OCI-LY7 (cell line): ENCODE measurements around the gene GRIA1. TPM values are rescaled to one million over a fixed set of nuclear protein-coding genes. Genes with fewer than 3 reads are reported as not detected.

Experiments used
- BruUV-seq: library from RNA; stranded (reverse); fragments of 400-500 nt; replicated peaks from 2 replicates; lab custom pipeline; 2021; lab: Mats Ljungman, UMichigan
- CTCF ChIA-PET: fragments of 300-600 bp; sonication (Branson Sonifier 250); formaldehyde crosslinking; loops from one replicate; lab custom pipeline; 2022; ENCODE audit warnings: antibody characterized with exemption; ENCODE audit not compliant: unreplicated experiment; lab: Charles Lee
- POLR2A ChIA-PET: fragments of 300-600 bp; sonication (Branson Sonifier 250); formaldehyde crosslinking; loops from one replicate; lab custom pipeline; 2022; ENCODE audit warnings: antibody characterized with exemption; lab: Charles Lee
- DNase-seq: peaks from one replicate; pipeline ENCODE4 v3.0.0-alpha.2; 2015; ENCODE audit warnings: low spot score
- H2AFZ ChIP-seq: fragments of 200-600 bp; sonication (generic), shearing (Covaris generic); 2 replicates; pipeline ENCODE4 v1.6.1; 2014; ENCODE audit warnings: mild to moderate bottlenecking, antibody characterized with exemption, low read length, moderate library complexity
- H3K27ac ChIP-seq: fragments of 200-600 bp; sonication (generic); 2 replicates; pipeline ENCODE4 v1.5.1; 2014; ENCODE audit warnings: mixed run types, low read depth, mild to moderate bottlenecking, moderate library complexity, low read length, inconsistent platforms; ENCODE audit not compliant: poor library complexity, severe bottlenecking
- H3K36me3 ChIP-seq: fragments of 200-600 bp; sonication (generic); 2 replicates; pipeline ENCODE4 v1.6.1; 2014; ENCODE audit warnings: mild to moderate bottlenecking, antibody characterized with exemption, low read length, moderate library complexity, mixed read lengths; ENCODE audit not compliant: insufficient read depth
- H3K4me1 ChIP-seq: fragments of 200-600 bp; sonication (generic); 2 replicates; pipeline ENCODE4 v1.5.1; 2014; ENCODE audit warnings: mild to moderate bottlenecking, low read length; ENCODE audit not compliant: insufficient read depth, poor library complexity, severe bottlenecking
- H3K4me2 ChIP-seq: fragments of 200-600 bp; sonication (generic); 2 replicates; pipeline ENCODE4 v1.6.1; 2014; ENCODE audit warnings: mild to moderate bottlenecking, low read length
- H3K4me3 ChIP-seq: fragments of 200-600 bp; sonication (generic); 2 replicates; pipeline ENCODE4 v1.5.1; 2014; ENCODE audit warnings: mild to moderate bottlenecking, low read depth, low read length; ENCODE audit not compliant: poor library complexity, severe bottlenecking
- H3K79me2 ChIP-seq: fragments of 200-600 bp; sonication (generic); 2 replicates; pipeline ENCODE4 v1.6.1; 2016; ENCODE audit warnings: low read depth, mild to moderate bottlenecking, low read length, moderate library complexity, mixed read lengths; ENCODE audit not compliant: insufficient read depth
- H3K9me2 ChIP-seq: fragments of 200-600 bp; sonication (generic); 2 replicates; pipeline ENCODE4 v1.6.1; 2016; ENCODE audit warnings: mild to moderate bottlenecking, low read length, mixed read lengths; ENCODE audit not compliant: insufficient read depth
- H3K9me3 ChIP-seq: fragments of 200-600 bp; sonication (generic); 2 replicates; pipeline ENCODE4 v1.6.1; 2014; ENCODE audit warnings: mild to moderate bottlenecking, mixed run types, low read length, mixed read lengths
- H4K20me1 ChIP-seq: fragments of 200-600 bp; sonication (generic); 2 replicates; pipeline ENCODE4 v1.6.1; 2014; ENCODE audit warnings: mild to moderate bottlenecking, antibody characterized with exemption, low read length, moderate library complexity, mixed read lengths; ENCODE audit not compliant: insufficient read depth
- EZH2phosphoT487 ChIP-seq: fragments of 200-600 bp; sonication (generic); IDR thresholded peaks from 2 replicates; pipeline ENCODE4 v1.6.1; 2018; ENCODE audit warnings: low read depth, borderline replicate concordance, mild to moderate bottlenecking, mixed run types, antibody characterized with exemption, low read length, moderate library complexity, mixed read lengths
- intact Hi-C: fragments of 100-400 bp; cut with micrococcal nuclease; formaldehyde crosslinking; loops from one replicate; pipeline ENCODE4 v1.10.0; 2022; ENCODE audit not compliant: unreplicated experiment
- total RNA-seq, 2 experiments: library from RNA; depleted of rRNA in 1 of 2; stranded (reverse); fragments of >200 nt in 1 of 2; shearing (Covaris generic) in 1 of 2; gene quantifications; 2 replicates each; pipeline ENCODE4 v1.2.3, GENCODE V29; 2014 to 2022
- TF ChIP-seq, protein P1 (sequence below): fragments of 200-600 bp; sonication (generic); conservative IDR thresholded peaks from 2 replicates; pipeline ENCODE4 v1.5.1; 2014; ENCODE audit warnings: mild to moderate bottlenecking, antibody characterized with exemption, low read length, moderate library complexity, mixed read lengths

The GRIA1 gene
- total RNA-seq, 2 experiments from 2014 or later: not detected

- CTCF ChIA-PET: no interaction called here
- H3K36me3 ChIP-seq: no peaks in the 10 kb centered on the region
- BruUV-seq: no TSS peak
- no peak overlapping the region for H2AFZ ChIP-seq
- H3K4me1 ChIP-seq: no peaks in the 10 kb centered on the region
- H3K4me3 ChIP-seq: no peak overlapping the region
- no peak overlapping the region for H3K27ac ChIP-seq
- POLR2A ChIA-PET: no interaction called here
- TF ChIP-seq, protein P1, sequence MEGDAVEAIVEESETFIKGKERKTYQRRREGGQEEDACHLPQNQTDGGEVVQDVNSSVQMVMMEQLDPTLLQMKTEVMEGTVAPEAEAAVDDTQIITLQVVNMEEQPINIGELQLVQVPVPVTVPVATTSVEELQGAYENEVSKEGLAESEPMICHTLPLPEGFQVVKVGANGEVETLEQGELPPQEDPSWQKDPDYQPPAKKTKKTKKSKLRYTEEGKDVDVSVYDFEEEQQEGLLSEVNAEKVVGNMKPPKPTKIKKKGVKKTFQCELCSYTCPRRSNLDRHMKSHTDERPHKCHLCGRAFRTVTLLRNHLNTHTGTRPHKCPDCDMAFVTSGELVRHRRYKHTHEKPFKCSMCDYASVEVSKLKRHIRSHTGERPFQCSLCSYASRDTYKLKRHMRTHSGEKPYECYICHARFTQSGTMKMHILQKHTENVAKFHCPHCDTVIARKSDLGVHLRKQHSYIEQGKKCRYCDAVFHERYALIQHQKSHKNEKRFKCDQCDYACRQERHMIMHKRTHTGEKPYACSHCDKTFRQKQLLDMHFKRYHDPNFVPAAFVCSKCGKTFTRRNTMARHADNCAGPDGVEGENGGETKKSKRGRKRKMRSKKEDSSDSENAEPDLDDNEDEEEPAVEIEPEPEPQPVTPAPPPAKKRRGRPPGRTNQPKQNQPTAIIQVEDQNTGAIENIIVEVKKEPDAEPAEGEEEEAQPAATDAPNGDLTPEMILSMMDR: no peak
- TF ChIP-seq EZH2phosphoT487: no peak
- H4K20me1 ChIP-seq: no peaks in the 10 kb centered on the region
- no peak for DNase-seq
- no peak overlapping the region for H3K4me2 ChIP-seq
- H3K9me3 ChIP-seq: no peaks in the 10 kb centered on the region
- intact Hi-C loops: no loop called here
- no peaks in the 10 kb centered on the region for H3K9me2 ChIP-seq
- H3K79me2 ChIP-seq: no peaks in the 10 kb centered on the region
These were observed 205.8 kb downstream of the GRIA1 start for GRCh38 chr5:153696256-153696655.

- Histone ChIP-seq H3K27ac (no peak overlapping the region), H4K20me1 (no peaks in the 10 kb centered on the region), H3K9me3 (no peaks in the 10 kb centered on the region), H3K9me2 (no peaks in the 10 kb centered on the region), H3K4me1 (no peaks in the 10 kb centered on the region), H2AFZ (no peak overlapping the region), H3K4me3 (no peak overlapping the region), H3K79me2 (no peaks in the 10 kb centered on the region), H3K4me2 (no peak overlapping the region), H3K36me3 (no peaks in the 10 kb centered on the region)
- POLR2A ChIA-PET: no interaction called here
- intact Hi-C loops: no loop called here
- CTCF ChIA-PET: no interaction called here
- BruUV-seq: no TSS peak
- no peak for DNase-seq
- TF ChIP-seq, protein P1: no peak
- TF ChIP-seq EZH2phosphoT487: no peak
These were observed 208.6 kb downstream of the GRIA1 start for GRCh38 chr5:153699035-153699434.

- Histone ChIP-seq H4K20me1 (no peaks in the 10 kb centered on the region), H3K79me2 (no peaks in the 10 kb centered on the region), H2AFZ (no peak overlapping the region), H3K4me1 (no peaks in the 10 kb centered on the region), H3K36me3 (no peaks in the 10 kb centered on the region), H3K9me3 (no peaks in the 10 kb centered on the region), H3K27ac (no peak overlapping the region), H3K4me2 (no peak overlapping the region), H3K9me2 (no peaks in the 10 kb centered on the region), H3K4me3 (no peak overlapping the region)
- BruUV-seq: no TSS peak
- DNase-seq: no peak
- TF ChIP-seq, protein P1: no peak
- no peak for TF ChIP-seq EZH2phosphoT487
- ChIA-PET POLR2A (no interaction called here), CTCF (interaction anchor here (0.6 kb wide), 1 partner anchor 205 kb away, joined by 3 read pairs; no protein-coding TSS in a partner anchor)
- intact Hi-C loops: no loop called here
These were observed 210.5 kb downstream of the GRIA1 start for GRCh38 chr5:153700940-153701339.
